Stimulated activated CD8-positive, alpha-beta memory T cell treated with anti-CD3 and anti-CD28 coated beads, Interleukin-2, amount 100 ng/mL, for 48 hours (primary cell): ENCODE data around the gene PDK1.
A peak's percentile ranks its signal among the peaks of the same experiment; 100 is the strongest.

Experiments
- DNase-seq, 2 donors: peaks; one replicate each; pipeline ENCODE4 v3.0.0-alpha.2; 2020; ENCODE audit warnings: low read depth in 2 of 2

PDK1 gene

GRCh38 chr2:172642301-172643020 lies 86.6 kb downstream of the PDK1 start:
- no peak for DNase-seq

GRCh38 chr2:172643142-172643541 lies 87.3 kb downstream of the PDK1 start:
- DNase-seq = peak in 1 of 2 donors; percentile 9

GRCh38 chr2:172647439-172647838 lies 91.5 kb downstream of the PDK1 start:
- DNase-seq = no peak

GRCh38 chr2:172655091-172655837 lies 99.4 kb downstream of the PDK1 start:
- DNase-seq = no peak

GRCh38 chr2:172655838-172656573 lies 100.1 kb downstream of the PDK1 start:
- DNase-seq = no peak
